Loucy (cell line): Measurements from ENCODE around the gene NR2F1-AS1.

Source experiments
- H2AFZ ChIP-seq: fragments of 200-600 bp; sonication (generic); 2 replicates; pipeline ENCODE4 v1.6.0; 2016; ENCODE audit warnings: antibody characterized with exemption, mild to moderate bottlenecking, low read length, moderate library complexity
- H3F3A ChIP-seq: fragments of 200-600 bp; 2 replicates; pipeline ENCODE4 v1.6.0; 2016; ENCODE audit warnings: antibody characterized with exemption, low read depth, mild to moderate bottlenecking
- H3K27me3 ChIP-seq: fragments of 200-600 bp; sonication (generic); 2 replicates; pipeline ENCODE4 v1.6.1; 2014; ENCODE audit warnings: low read length, mild to moderate bottlenecking; ENCODE audit not compliant: insufficient read depth, poor library complexity, severe bottlenecking
- H3K36me3 ChIP-seq: fragments of 200-600 bp; sonication (generic); 2 replicates; pipeline ENCODE4 v1.6.1; 2016; ENCODE audit warnings: low read length; ENCODE audit not compliant: insufficient read depth
- H3K4me1 ChIP-seq: fragments of 200-600 bp; sonication (generic); 2 replicates; pipeline ENCODE4 v1.5.1; 2014; ENCODE audit warnings: low read length, mild to moderate bottlenecking; ENCODE audit not compliant: insufficient read depth, poor library complexity, severe bottlenecking
- H3K4me2 ChIP-seq: fragments of 200-600 bp; sonication (generic); 2 replicates; pipeline ENCODE4 v1.6.0; 2014; ENCODE audit warnings: antibody characterized with exemption, low read length, low read depth, mild to moderate bottlenecking; ENCODE audit not compliant: poor library complexity, severe bottlenecking
- H3K4me3 ChIP-seq: fragments of 200-600 bp; sonication (generic); 2 replicates; pipeline ENCODE4 v1.5.1; 2014; ENCODE audit warnings: low read length, mild to moderate bottlenecking, mixed read lengths; ENCODE audit not compliant: poor library complexity, severe bottlenecking
- H3K79me2 ChIP-seq: fragments of 200-600 bp; sonication (generic); 2 replicates; pipeline ENCODE4 v1.6.1; 2014; ENCODE audit warnings: low read length; ENCODE audit not compliant: insufficient read depth
- H3K9ac ChIP-seq: fragments of 200-600 bp; sonication (generic); 2 replicates; pipeline ENCODE4 v1.6.0; 2014; ENCODE audit warnings: mild to moderate bottlenecking, low read depth, low read length, moderate library complexity; ENCODE audit not compliant: poor library complexity, severe bottlenecking
- H3K9me2 ChIP-seq: fragments of 200-600 bp; sonication (generic); replicated peaks from 2 replicates; pipeline ENCODE4 v1.6.1; 2016; ENCODE audit warnings: low read depth, low read length, mixed read lengths
- H3K9me3 ChIP-seq: fragments of 200-600 bp; sonication (generic); 2 replicates; pipeline ENCODE4 v1.6.1; 2014; ENCODE audit warnings: mild to moderate bottlenecking, antibody characterized with exemption, low read length, low read depth; ENCODE audit not compliant: insufficient read depth
- H4K20me1 ChIP-seq: fragments of 200-600 bp; sonication (generic); 2 replicates; pipeline ENCODE4 v1.6.0; 2014; ENCODE audit warnings: antibody characterized with exemption, low read length, mild to moderate bottlenecking; ENCODE audit not compliant: insufficient read depth, poor library complexity, severe bottlenecking
- EZH2phosphoT487 ChIP-seq: fragments of 200-600 bp; IDR thresholded peaks from 2 replicates; pipeline ENCODE4 v1.6.1; 2018; ENCODE audit warnings: antibody characterized with exemption, mild to moderate bottlenecking, moderate library complexity, borderline replicate concordance
- TF ChIP-seq, protein P1 (sequence below): fragments of 200-600 bp; sonication (generic); conservative IDR thresholded peaks from 2 replicates; pipeline ENCODE4 v1.5.1; 2014; ENCODE audit warnings: mild to moderate bottlenecking, antibody characterized with exemption, low read length

The NR2F1-AS1 gene

GRCh38 chr5:93403141-93403928 lies 177.7 kb downstream of the NR2F1-AS1 start:
- Histone ChIP-seq H3K9me2 (no peaks in the 10 kb centered on the region), H3K79me2 (no peaks in the 10 kb centered on the region), H3K9ac (no peak overlapping the region), H3K4me1 (no peaks in the 10 kb centered on the region), H2AFZ (no peak overlapping the region), H4K20me1 (no peaks in the 10 kb centered on the region), H3K4me3 (no peak overlapping the region), H3F3A (no peaks in the 10 kb centered on the region), H3K36me3 (no peaks in the 10 kb centered on the region), H3K27me3 (no peaks in the 10 kb centered on the region), H3K4me2 (no peak overlapping the region), H3K9me3 (no peaks in the 10 kb centered on the region)
- TF ChIP-seq, protein P1, sequence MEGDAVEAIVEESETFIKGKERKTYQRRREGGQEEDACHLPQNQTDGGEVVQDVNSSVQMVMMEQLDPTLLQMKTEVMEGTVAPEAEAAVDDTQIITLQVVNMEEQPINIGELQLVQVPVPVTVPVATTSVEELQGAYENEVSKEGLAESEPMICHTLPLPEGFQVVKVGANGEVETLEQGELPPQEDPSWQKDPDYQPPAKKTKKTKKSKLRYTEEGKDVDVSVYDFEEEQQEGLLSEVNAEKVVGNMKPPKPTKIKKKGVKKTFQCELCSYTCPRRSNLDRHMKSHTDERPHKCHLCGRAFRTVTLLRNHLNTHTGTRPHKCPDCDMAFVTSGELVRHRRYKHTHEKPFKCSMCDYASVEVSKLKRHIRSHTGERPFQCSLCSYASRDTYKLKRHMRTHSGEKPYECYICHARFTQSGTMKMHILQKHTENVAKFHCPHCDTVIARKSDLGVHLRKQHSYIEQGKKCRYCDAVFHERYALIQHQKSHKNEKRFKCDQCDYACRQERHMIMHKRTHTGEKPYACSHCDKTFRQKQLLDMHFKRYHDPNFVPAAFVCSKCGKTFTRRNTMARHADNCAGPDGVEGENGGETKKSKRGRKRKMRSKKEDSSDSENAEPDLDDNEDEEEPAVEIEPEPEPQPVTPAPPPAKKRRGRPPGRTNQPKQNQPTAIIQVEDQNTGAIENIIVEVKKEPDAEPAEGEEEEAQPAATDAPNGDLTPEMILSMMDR = no peak
- TF ChIP-seq EZH2phosphoT487 = no peak

DNA sequence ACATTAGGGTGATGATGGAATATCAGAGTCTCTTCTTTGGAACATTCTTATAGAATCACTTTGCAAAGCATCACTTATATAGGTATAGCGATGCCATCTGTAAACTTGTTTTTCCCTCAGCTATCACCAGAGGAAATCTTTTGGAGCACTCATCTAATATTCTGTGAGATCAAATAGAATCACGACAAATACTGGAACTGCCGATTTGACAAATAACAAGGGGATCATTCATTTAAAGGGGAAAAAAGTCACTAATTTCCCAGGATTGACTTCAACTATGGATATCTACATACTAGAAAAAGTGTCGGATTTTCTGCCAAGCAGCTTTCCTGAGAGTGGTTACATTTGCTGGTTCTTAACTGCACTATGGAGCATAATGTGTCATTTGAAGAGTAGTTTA lies 178.6 kb downstream of the NR2F1-AS1 start:
- no peaks in the 10 kb centered on the region for H4K20me1 ChIP-seq
- no peak overlapping the region for H3K4me2 ChIP-seq
- no peak overlapping the region for H3K9ac ChIP-seq
- H3K4me3 ChIP-seq = no peak overlapping the region
- TF ChIP-seq, protein P1 = no peak
- no peaks in the 10 kb centered on the region for H3K27me3 ChIP-seq
- H3K9me2 ChIP-seq = no peaks in the 10 kb centered on the region
- no peaks in the 10 kb centered on the region for H3K79me2 ChIP-seq
- no peaks in the 10 kb centered on the region for H3F3A ChIP-seq
- no peaks in the 10 kb centered on the region for H3K36me3 ChIP-seq
- no peak overlapping the region for H2AFZ ChIP-seq
- no peaks in the 10 kb centered on the region for H3K9me3 ChIP-seq
- H3K4me1 ChIP-seq = no peaks in the 10 kb centered on the region

- H3K9me3 ChIP-seq = no peaks in the 10 kb centered on the region
- H3K4me1 ChIP-seq = no peaks in the 10 kb centered on the region
- TF ChIP-seq, protein P1 = no peak
- no peak for TF ChIP-seq EZH2phosphoT487
- H3K4me2 ChIP-seq = no peak overlapping the region
- H3K9ac ChIP-seq = no peak overlapping the region
- no peak overlapping the region for H2AFZ ChIP-seq
- no peaks in the 10 kb centered on the region for H3K9me2 ChIP-seq
- no peaks in the 10 kb centered on the region for H4K20me1 ChIP-seq
- no peak overlapping the region for H3K4me3 ChIP-seq
- no peaks in the 10 kb centered on the region for H3F3A ChIP-seq
- no peaks in the 10 kb centered on the region for H3K27me3 ChIP-seq
- no peaks in the 10 kb centered on the region for H3K79me2 ChIP-seq
- H3K36me3 ChIP-seq = no peaks in the 10 kb centered on the region
These were observed 179.3 kb downstream of the NR2F1-AS1 start for GRCh38 chr5:93401634-93402213.
